Measurements from ENCODE around the gene KLF13. TPM values are rescaled to one million over a fixed set of nuclear protein-coding genes. Genes with fewer than 3 reads are reported as not detected.

Gene KLF13
- total RNA-seq, 2 experiments from 2014 or later: 235 to 264 TPM

DNA sequence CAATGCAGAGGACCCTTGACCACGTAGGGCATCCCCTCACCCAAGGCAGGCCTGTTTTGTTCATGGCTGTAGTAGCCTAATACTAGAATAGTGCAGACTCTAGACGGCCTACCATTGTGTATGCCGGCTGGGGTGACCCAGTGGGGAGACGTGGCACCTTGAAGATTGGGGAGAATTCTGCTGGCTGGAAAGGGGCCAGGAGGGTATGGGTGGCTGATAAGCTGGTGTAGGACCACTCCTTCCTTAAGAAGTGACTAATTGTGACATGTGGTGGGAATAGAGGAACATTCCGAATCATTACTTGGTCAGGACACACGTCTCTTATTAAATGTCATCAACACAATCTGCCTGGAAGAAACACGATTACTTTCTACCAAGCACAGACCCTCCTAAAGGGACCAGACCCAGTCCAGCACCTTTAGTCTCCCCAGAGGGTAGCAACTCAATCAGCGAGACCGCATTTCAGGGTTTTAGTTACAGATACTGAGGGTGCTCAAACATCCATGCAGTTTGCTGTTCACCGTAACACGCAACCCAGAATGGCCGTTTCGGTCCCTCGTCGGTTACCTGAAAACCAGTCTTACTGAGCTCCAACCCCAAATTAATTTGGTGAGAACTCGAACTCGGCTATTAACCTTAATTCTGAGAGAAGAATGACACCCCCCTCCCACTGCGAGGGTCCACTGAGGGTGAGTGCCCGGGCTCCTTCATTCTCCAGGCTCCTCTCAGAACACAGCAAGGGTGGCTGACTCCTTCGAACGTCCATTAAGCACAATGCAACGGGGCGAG is 1.6 kb upstream of the KLF13 start:
- Mint-ChIP-seq H3K4me3 (peak overlapping the region; percentile 86), H3K9me3 (peaks cover 10% of the 10 kb centered on the region), H3K27me3 (no peaks in the 10 kb centered on the region), H3K27ac (peak overlapping the region; percentile 97), H3K4me1 (peaks cover 44% of the 10 kb centered on the region), H3K36me3 (ENCODE audit: low read depth) (peaks cover 44% of the 10 kb centered on the region)
- POLR2A ChIA-PET: interaction anchor here (0.6 kb wide), 1 partner anchor 39 kb away, joined by 4 read pairs; no protein-coding TSS in a partner anchor
- no peak for DNase-seq
- CTCF ChIA-PET: interaction anchor here (0.8 to 2.5 kb wide), 7 partner anchors 10 to 164 kb away, joined by 3 to 9 read pairs (median 6); no protein-coding TSS in a partner anchor

DNA sequence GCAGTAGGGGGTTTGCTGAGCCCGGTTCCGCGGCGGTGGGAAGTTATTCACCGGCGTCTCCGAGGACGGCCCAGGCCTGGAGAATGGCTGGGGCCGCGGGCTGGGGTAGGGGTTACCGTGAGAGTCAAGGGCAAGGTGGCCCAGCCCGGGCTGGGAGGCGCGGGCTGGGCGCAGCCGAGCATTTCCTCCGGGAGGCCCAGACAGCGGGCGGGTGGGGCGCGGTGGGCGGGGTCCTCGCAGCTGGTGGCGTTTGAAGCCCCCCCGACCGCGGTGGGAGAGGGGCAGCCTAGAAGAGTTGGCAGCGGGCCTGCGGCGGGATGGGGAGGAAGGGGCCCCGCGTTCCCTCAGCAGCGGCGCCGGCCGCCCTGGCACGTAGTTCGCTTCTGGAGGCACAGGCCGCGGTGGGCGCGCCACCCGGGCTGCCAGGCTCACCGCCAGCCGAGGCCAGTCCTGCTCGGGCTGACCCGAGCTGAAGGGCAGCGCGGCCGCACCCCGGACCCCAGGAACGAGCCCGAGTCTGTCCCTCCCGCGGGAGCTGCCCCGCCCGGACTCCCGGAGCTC is 960 bp upstream of the KLF13 start:
- DNase-seq: peak; percentile 62
- CTCF ChIA-PET: interaction anchor here (0.8 to 2.5 kb wide), 6 partner anchors 9 to 163 kb away, joined by 3 to 9 read pairs (median 6); no protein-coding TSS in a partner anchor
- H3K4me3 Mint-ChIP-seq: peak overlapping the region; percentile 86
- peak overlapping the region; percentile 97 for H3K27ac Mint-ChIP-seq
- peaks cover 46% of the 10 kb centered on the region for H3K4me1 Mint-ChIP-seq
- H3K27me3 Mint-ChIP-seq: no peaks in the 10 kb centered on the region
- peaks cover 8% of the 10 kb centered on the region for H3K9me3 Mint-ChIP-seq
- POLR2A ChIA-PET: interaction anchor here (0.6 to 0.9 kb wide), 3 partner anchors 28 to 110 kb away, joined by 3 to 6 read pairs (median 4); no protein-coding TSS in a partner anchor
- H3K36me3 Mint-ChIP-seq (ENCODE audit: low read depth): peaks cover 45% of the 10 kb centered on the region

DNA sequence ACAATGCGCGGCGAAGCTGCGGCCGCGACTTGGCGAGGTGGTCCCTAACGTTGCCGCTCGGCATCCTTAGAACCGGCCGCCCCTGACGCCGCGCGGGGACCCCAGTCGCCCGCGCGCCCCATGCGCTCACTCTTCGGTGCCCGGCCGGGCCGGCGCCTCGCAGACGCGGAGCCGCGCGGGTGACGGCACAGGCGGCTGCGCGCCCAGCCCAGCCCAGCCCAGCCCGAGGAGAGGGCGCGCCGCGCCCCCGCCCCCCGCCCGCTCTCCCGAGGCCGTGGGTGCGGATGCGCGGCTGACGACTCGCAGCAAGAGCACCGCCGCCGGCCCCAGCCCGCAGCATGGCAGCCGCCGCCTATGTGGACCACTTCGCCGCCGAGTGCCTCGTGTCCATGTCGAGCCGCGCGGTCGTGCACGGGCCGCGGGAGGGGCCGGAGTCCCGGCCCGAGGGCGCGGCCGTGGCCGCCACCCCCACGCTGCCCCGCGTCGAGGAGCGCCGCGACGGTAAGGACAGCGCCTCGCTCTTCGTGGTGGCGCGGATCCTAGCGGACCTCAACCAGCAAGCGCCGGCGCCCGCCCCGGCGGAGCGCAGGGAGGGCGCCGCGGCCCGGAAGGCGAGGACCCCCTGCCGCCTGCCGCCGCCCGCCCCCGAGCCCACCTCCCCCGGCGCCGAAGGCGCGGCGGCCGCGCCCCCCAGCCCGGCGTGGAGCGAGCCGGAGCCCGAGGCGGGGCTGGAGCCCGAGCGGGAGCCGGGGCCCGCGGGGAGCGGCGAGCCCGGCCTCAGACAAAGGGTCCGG is 437 bp downstream of the KLF13 start:
- Mint-ChIP-seq H3K4me3 (peak overlapping the region; percentile 57), H3K4me1 (peaks cover 53% of the 10 kb centered on the region)
- DNase-seq: peak; percentile 72

DNA sequence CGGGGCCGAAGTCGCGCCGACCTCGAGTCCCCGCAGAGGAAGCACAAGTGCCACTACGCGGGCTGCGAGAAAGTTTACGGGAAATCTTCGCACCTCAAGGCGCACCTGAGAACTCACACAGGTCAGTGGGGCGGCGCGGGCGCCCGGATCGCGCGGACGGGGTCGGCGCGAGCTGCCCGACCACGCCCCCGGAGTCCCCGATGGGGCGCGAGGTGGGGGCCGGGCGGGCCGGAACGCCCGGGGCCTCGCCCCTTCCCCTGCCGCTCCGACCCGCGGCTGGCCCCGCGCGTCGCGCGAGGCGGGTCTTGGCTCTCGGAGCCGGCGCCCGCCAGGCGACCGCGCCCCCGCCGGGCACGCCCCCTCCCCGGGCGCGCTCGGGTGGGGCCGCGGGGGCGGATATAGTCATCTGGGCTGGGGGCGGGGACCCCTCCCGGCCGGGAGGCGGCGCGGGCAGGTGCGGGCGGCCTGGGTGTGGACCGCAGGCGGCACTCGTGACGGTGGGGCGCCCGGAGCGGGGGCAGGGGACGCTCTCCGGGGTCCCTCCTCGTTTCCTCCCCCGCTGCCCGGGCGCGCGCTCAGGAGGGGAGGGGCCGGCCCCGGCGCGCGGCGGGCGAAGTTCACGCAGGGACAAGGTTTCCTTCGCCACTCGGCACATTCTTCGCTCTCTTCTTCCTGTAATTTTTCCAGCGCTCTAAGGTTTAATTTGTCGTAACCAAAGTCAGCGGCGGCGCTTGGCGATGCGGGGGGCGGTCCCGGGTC is 1.2 kb downstream of the KLF13 start:
- H3K27me3 Mint-ChIP-seq: no peaks in the 10 kb centered on the region
- H3K9me3 Mint-ChIP-seq: no peaks in the 10 kb centered on the region
- CTCF ChIA-PET: interaction anchor here (0.6 to 1.1 kb wide), 3 partner anchors 8 to 25 kb away, joined by 3 to 4 read pairs (median 3); no protein-coding TSS in a partner anchor
- H3K4me3 Mint-ChIP-seq: peak overlapping the region; percentile 92
- peak overlapping the region; percentile 93 for H3K27ac Mint-ChIP-seq
- DNase-seq: peak; percentile 76
- peaks cover 57% of the 10 kb centered on the region for H3K4me1 Mint-ChIP-seq
- POLR2A ChIA-PET: no interaction called here
- peaks cover 52% of the 10 kb centered on the region for H3K36me3 Mint-ChIP-seq (ENCODE audit: low read depth)

More for the DNA sequence above, 437 bp downstream of the KLF13 start:
- peaks cover 50% of the 10 kb centered on the region for H3K36me3 Mint-ChIP-seq (ENCODE audit: low read depth)
- ChIA-PET POLR2A (interaction anchor here (0.8 to 0.9 kb wide), 3 partner anchors 26 to 112 kb away, joined by 3 to 6 read pairs (median 6); no protein-coding TSS in a partner anchor), CTCF (interaction anchor here (0.6 to 2.1 kb wide), 7 partner anchors 11 to 162 kb away, joined by 3 to 8 read pairs (median 4); no protein-coding TSS in a partner anchor)
- no peaks in the 10 kb centered on the region for H3K27me3 Mint-ChIP-seq
- no peaks in the 10 kb centered on the region for H3K9me3 Mint-ChIP-seq
- H3K27ac Mint-ChIP-seq: peak overlapping the region; percentile 77

DNA sequence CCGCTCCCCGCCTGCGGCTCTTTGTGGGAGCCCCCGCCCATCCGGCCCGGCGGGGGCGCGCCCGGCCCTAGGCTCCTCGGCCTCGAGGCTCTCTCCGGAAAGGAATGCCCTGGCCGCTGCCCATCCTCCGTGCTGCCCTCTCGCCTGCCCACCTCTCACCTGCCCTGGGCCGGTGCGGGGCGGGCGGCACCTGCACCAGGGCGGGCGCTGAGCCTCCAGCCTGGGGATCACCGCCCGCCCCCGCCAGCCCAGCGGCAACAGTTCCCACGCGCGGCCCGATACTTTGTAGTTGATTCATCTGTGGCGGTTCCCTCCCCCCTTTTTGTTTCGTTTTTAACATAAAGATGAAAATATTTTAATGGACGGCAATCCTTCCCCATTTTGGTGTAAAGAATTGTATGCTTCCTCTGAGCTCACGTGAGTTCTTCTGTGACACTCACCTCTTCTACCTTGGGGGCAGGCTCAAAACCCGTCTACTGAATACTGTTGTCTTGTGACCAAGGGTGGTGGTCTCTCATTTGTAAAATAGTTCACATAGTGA is 1.9 kb downstream of the KLF13 start:
- peak overlapping the region; percentile 92 for H3K4me3 Mint-ChIP-seq
- CTCF ChIA-PET: interaction anchor here (1.0 to 1.2 kb wide), 4 partner anchors 9 to 117 kb away, joined by 3 to 4 read pairs (median 3); no protein-coding TSS in a partner anchor
- H3K36me3 Mint-ChIP-seq (ENCODE audit: low read depth): peaks cover 46% of the 10 kb centered on the region
- peaks cover 56% of the 10 kb centered on the region for H3K4me1 Mint-ChIP-seq
- H3K27me3 Mint-ChIP-seq: no peaks in the 10 kb centered on the region
- peak; percentile 72 for DNase-seq
- no peaks in the 10 kb centered on the region for H3K9me3 Mint-ChIP-seq
- POLR2A ChIA-PET: no interaction called here
- H3K27ac Mint-ChIP-seq: peak overlapping the region; percentile 93

DNA sequence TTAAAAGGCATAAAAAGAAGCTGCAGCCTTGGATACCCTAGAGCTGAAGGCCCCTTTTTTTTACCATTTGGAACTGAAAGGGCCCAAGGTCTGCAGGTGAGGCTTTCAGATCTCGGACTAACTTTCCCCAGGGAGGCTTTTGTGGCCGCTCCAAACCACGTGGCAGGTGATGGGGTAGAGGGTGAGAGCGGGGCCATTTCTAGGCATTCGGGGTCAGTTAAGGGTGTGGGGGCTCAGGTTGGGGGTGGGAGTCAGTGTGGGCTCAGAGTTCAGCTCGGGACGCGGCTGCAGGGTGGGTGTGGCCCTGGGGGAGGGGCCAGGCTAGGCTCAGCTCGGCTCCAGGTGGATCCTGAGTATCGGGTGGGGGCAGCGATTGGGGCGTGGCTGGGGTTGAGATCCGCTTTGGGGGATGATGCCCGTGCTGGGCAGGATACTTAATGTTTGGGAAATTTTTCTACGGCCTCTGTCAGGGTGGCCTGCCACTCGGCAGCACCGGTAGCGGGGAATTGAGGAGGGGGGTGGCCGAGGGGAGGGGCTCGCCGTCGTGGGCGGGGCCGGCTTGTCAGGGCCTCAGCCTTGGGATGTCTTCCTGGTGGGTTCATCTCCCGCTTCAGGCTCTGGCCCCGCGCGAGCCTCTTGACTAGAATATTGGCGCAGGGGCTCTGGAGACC is 2.5 kb downstream of the KLF13 start:
- H3K27me3 Mint-ChIP-seq: no peaks in the 10 kb centered on the region
- peaks cover 46% of the 10 kb centered on the region for H3K36me3 Mint-ChIP-seq (ENCODE audit: low read depth)
- peaks cover 56% of the 10 kb centered on the region for H3K4me1 Mint-ChIP-seq
- no peaks in the 10 kb centered on the region for H3K9me3 Mint-ChIP-seq
- H3K27ac Mint-ChIP-seq: peak overlapping the region; percentile 93
- CTCF ChIA-PET: interaction anchor here (1.0 to 1.2 kb wide), 4 partner anchors 9 to 118 kb away, joined by 3 to 4 read pairs (median 3); no protein-coding TSS in a partner anchor
- peak; percentile 55 for DNase-seq
- POLR2A ChIA-PET: no interaction called here
- peak overlapping the region; percentile 92 for H3K4me3 Mint-ChIP-seq

DNA sequence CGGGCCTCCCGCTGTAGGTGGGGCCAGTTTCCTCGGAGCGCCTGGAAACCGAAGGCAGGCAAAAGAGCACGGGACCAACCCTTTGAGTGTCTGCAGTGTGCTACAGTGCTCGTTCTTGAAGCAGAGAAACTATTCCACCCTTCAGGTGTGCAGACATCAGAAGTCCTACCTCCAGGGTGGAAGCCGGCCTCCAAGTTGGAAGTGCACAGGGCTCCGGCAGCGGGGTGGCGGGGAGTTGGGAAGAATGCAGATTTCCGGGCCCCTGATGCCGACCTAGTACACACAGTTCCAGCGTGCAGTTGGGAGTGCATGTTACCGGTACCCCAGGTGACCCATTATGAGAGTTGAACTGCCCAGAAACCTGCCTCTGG is 3.0 kb downstream of the KLF13 start:
- Mint-ChIP-seq H3K27me3 (no peaks in the 10 kb centered on the region), H3K36me3 (ENCODE audit: low read depth) (peaks cover 43% of the 10 kb centered on the region), H3K4me3 (peak overlapping the region; percentile 92), H3K9me3 (no peaks in the 10 kb centered on the region), H3K4me1 (peaks cover 53% of the 10 kb centered on the region), H3K27ac (peak overlapping the region; percentile 93)
- no peak for DNase-seq
- ChIA-PET CTCF (interaction anchor here (1.0 to 1.2 kb wide), 2 partner anchors 106 to 118 kb away, joined by 3 to 4 read pairs; no protein-coding TSS in a partner anchor), POLR2A (no interaction called here)

DNA sequence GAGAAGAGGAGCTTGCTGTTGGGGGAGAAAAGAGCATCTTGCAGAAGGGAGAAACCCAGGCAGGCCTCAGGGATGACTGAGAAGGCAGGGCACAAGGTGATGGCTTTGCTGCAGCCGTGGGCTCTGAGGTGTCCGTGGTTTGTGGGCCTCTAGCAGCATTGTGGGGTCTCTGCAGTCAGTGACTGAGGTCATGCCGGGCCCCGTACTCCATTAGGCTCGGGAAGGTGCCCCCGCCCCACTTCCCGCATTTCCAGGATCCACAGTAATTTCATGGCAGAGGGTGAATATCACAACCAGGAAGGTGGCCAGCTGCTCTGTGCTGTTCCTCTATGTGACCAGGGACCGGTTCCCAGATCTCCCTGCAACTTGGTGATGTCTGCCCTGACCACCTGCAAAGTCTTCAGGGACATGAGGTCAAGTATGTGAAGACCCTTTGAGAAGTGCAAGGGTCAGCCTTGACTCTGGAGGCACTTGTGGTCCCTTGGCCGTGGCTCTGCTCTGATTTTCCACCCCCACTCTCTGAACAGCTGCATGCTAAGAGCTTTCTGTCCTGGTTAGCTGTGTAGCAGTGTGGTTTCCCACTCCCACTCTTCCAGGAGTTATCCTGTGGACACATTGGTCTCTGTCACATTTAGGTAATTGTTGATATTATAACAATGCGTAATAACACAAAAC is 3.6 kb downstream of the KLF13 start:
- ChIA-PET POLR2A (no interaction called here), CTCF (no interaction called here)
- Mint-ChIP-seq H3K36me3 (ENCODE audit: low read depth) (peaks cover 49% of the 10 kb centered on the region), H3K4me1 (peaks cover 54% of the 10 kb centered on the region), H3K27ac (peak overlapping the region; percentile 63), H3K27me3 (no peaks in the 10 kb centered on the region), H3K9me3 (no peaks in the 10 kb centered on the region), H3K4me3 (peak overlapping the region; percentile 92)
- no peak for DNase-seq

DNA sequence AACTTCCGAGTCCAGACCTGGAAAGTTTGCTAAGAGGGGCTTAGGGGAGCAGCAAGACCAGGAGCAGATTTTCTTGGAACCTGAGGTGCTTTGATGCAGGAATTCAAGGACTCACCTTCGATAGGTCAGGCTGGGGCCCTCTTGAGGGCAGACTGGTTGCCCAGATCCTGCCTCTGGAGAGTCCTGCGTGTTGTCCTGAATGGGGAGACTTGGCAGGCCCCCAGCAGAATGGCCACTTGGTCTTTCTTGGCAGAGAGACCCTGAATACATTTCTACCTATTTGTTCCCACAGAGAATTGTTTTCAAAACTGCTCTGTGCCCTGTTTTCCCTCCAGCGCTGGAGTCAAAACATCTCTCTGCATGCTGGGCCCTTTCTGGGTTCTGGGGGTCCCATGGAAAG is 4.2 kb downstream of the KLF13 start:
- H3K9me3 Mint-ChIP-seq: no peaks in the 10 kb centered on the region
- no peaks in the 10 kb centered on the region for H3K27me3 Mint-ChIP-seq
- peak overlapping the region; percentile 63 for H3K27ac Mint-ChIP-seq
- peaks cover 60% of the 10 kb centered on the region for H3K4me1 Mint-ChIP-seq
- ChIA-PET CTCF (no interaction called here), POLR2A (no interaction called here)
- H3K36me3 Mint-ChIP-seq (ENCODE audit: low read depth): peaks cover 49% of the 10 kb centered on the region
- peak overlapping the region; percentile 92 for H3K4me3 Mint-ChIP-seq
- no peak for DNase-seq

DNA sequence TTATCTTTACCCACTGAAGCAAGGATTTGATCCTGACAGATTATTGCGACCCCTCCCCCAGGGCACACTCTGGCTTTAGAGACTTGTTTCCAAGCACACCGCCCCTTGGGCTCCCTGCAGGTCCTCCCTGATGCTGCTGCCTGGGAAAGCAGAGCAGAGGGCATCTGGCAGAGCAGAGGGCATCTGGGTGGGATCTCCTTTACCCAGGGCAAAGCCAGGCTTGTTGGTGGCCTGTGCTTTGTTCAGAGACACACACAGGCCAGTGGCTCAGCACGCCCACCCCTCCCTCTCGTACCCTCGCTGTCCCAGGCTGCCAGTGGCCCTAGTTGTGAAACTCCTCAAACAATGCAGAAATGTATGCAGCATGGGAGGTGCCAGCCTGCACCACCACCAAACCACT is 4.8 kb downstream of the KLF13 start:
- H3K4me1 Mint-ChIP-seq: peaks cover 65% of the 10 kb centered on the region
- CTCF ChIA-PET: interaction anchor here (1.6 kb wide), 1 partner anchor 158 kb away, joined by 5 read pairs; no protein-coding TSS in a partner anchor
- H3K4me3 Mint-ChIP-seq: peak overlapping the region; percentile 92
- POLR2A ChIA-PET: no interaction called here
- H3K36me3 Mint-ChIP-seq (ENCODE audit: low read depth): peaks cover 49% of the 10 kb centered on the region
- peak overlapping the region; percentile 63 for H3K27ac Mint-ChIP-seq
- H3K9me3 Mint-ChIP-seq: no peaks in the 10 kb centered on the region
- no peak for DNase-seq
- no peaks in the 10 kb centered on the region for H3K27me3 Mint-ChIP-seq
